GM23338 (cell line): ENCODE data around the gene LDLR. TPM values are rescaled to one million over a fixed set of nuclear protein-coding genes. Genes with fewer than 3 reads are reported as not detected.

ENCODE experiments used
- ATAC-seq: fragments of 200-7000 bp; cut with Tn5 transposase; 3 replicates; pipeline ENCODE4 v1.9.1; 2020
- DNase-seq: peaks from one replicate; pipeline ENCODE4 v3.0.0-alpha.2; 2015; ENCODE audit warnings: low spot score
- H2AFZ ChIP-seq: fragments of 200-600 bp; sonication (generic); 2 replicates; pipeline ENCODE4 v1.8.0; 2016; ENCODE audit warnings: antibody characterized with exemption, mild to moderate bottlenecking, moderate library complexity
- H3F3A ChIP-seq: fragments of 200-600 bp; sonication (generic); replicated peaks from 2 replicates; pipeline ENCODE4 v1.8.0; 2017; ENCODE audit warnings: antibody characterized with exemption, mixed run types, low read depth
- H3K27ac ChIP-seq: fragments of 200-600 bp; sonication (generic); 2 replicates; pipeline ENCODE4 v1.6.1; 2016; ENCODE audit warnings: low read depth
- H3K27me3 ChIP-seq: fragments of 200-600 bp; sonication (generic); 2 replicates; pipeline ENCODE4 v1.8.0; 2016; ENCODE audit warnings: mild to moderate bottlenecking, mixed run types, moderate library complexity; ENCODE audit not compliant: insufficient read depth
- H3K36me3 ChIP-seq: fragments of 200-600 bp; sonication (generic); 2 replicates; pipeline ENCODE4 v1.8.0; 2016; ENCODE audit warnings: mild to moderate bottlenecking; ENCODE audit not compliant: insufficient read depth
- H3K4me1 ChIP-seq: fragments of 200-600 bp; sonication (generic); 2 replicates; pipeline ENCODE4 v1.8.0; 2016; ENCODE audit warnings: mild to moderate bottlenecking, moderate library complexity; ENCODE audit not compliant: insufficient read depth
- H3K4me2 ChIP-seq: fragments of 200-600 bp; sonication (generic); 2 replicates; pipeline ENCODE4 v1.7.1; 2017; ENCODE audit warnings: mixed run types
- H3K4me3 ChIP-seq: fragments of 200-600 bp; sonication (generic); 2 replicates; pipeline ENCODE4 v1.6.1; 2016; ENCODE audit warnings: mixed run types
- H3K79me2 ChIP-seq: fragments of 200-600 bp; sonication (generic); replicated peaks from 2 replicates; pipeline ENCODE4 v1.8.0; 2017; ENCODE audit warnings: mild to moderate bottlenecking; ENCODE audit not compliant: insufficient read depth
- H3K9me2 ChIP-seq: fragments of 200-600 bp; sonication (generic); 2 replicates; pipeline ENCODE4 v1.8.0; 2017; ENCODE audit not compliant: insufficient read depth
- H4K20me1 ChIP-seq: fragments of 200-600 bp; sonication (generic); replicated peaks from 2 replicates; pipeline ENCODE4 v1.8.0; 2017; ENCODE audit warnings: mild to moderate bottlenecking; ENCODE audit not compliant: insufficient read depth
- H3K27ac Mint-ChIP-seq: 2 replicates; pipeline ENCODE4 v1.8.0; 2020; ENCODE audit warnings: inconsistent platforms, mild to moderate bottlenecking, moderate library complexity, mixed read lengths
- H3K27me3 Mint-ChIP-seq: 3 replicates; pipeline ENCODE4 v1.8.0; 2022; ENCODE audit warnings: low read depth, mild to moderate bottlenecking, moderate library complexity, mixed read lengths, inconsistent platforms; ENCODE audit not compliant: insufficient read depth, poor library complexity
- H3K36me3 Mint-ChIP-seq: 3 replicates; pipeline ENCODE4 v1.8.0; 2021; ENCODE audit warnings: low read depth, mild to moderate bottlenecking, inconsistent platforms, moderate library complexity, mixed read lengths
- H3K4me1 Mint-ChIP-seq: 3 replicates; pipeline ENCODE4 v1.8.0; 2020; ENCODE audit warnings: mild to moderate bottlenecking, inconsistent platforms, mixed read lengths
- H3K4me3 Mint-ChIP-seq: 3 replicates; pipeline ENCODE4 v1.8.0; 2021; ENCODE audit warnings: moderate library complexity, mild to moderate bottlenecking, inconsistent platforms, mixed read lengths
- H3K9me3 Mint-ChIP-seq: 3 replicates; pipeline ENCODE4 v1.8.0; 2020; ENCODE audit warnings: moderate library complexity, mild to moderate bottlenecking, inconsistent platforms, mixed read lengths
- CREB1 ChIP-seq: fragments of 250-450 bp; sonication (Bioruptor Pico); IDR thresholded peaks from 2 replicates; pipeline ENCODE4 v1.5.0; 2020; ENCODE audit warnings: low read depth, mild to moderate bottlenecking, moderate library complexity
- ETS1 ChIP-seq: IDR thresholded peaks from 2 replicates; pipeline ENCODE4 v1.6.1; 2016; ENCODE audit warnings: antibody characterized with exemption
- EZH2 ChIP-seq: fragments of 200-600 bp; sonication (generic); IDR thresholded peaks from one replicate; pipeline ENCODE4 v1.8.0; 2017; ENCODE audit warnings: antibody characterized with exemption, mild to moderate bottlenecking, low read depth; ENCODE audit not compliant: unreplicated experiment
- EZH2phosphoT487 ChIP-seq: fragments of 200-600 bp; sonication (generic); IDR thresholded peaks from one replicate; pipeline ENCODE4 v1.8.1; 2018; ENCODE audit warnings: antibody characterized with exemption; ENCODE audit not compliant: unreplicated experiment
- JUNB ChIP-seq: IDR thresholded peaks from one replicate; pipeline ENCODE4 v1.6.1; 2016; ENCODE audit warnings: antibody characterized with exemption; ENCODE audit not compliant: unreplicated experiment
- NANOG ChIP-seq: IDR thresholded peaks from 2 replicates; pipeline ENCODE4 v1.6.1; 2016; ENCODE audit warnings: antibody characterized with exemption, borderline replicate concordance
- POLR2AphosphoS5 ChIP-seq: IDR thresholded peaks from 2 replicates; pipeline ENCODE4 v1.6.1; 2016; ENCODE audit warnings: antibody characterized with exemption, low read depth
- REST ChIP-seq: IDR thresholded peaks from one replicate; pipeline ENCODE4 v1.6.1; 2018; ENCODE audit warnings: antibody characterized with exemption; ENCODE audit not compliant: unreplicated experiment
- ZNF114 ChIP-seq: fragments of 250-450 bp; sonication (Bioruptor Pico); IDR thresholded peaks from 2 replicates; pipeline ENCODE4 v1.5.0; 2020; ENCODE audit warnings: mild to moderate bottlenecking, moderate library complexity
- ZNF331 ChIP-seq: fragments of 250-450 bp; sonication (Bioruptor Pico); IDR thresholded peaks from 2 replicates; pipeline ENCODE4 v1.5.0; 2020; ENCODE audit warnings: low read depth, mild to moderate bottlenecking, moderate library complexity
- polyA plus RNA-seq: library from polyadenylated mRNA; unstranded; fragments of >200 nt; fragmentation: Nextera tagmentation; extraction: Ambion mirVana; gene quantifications from 2 replicates; pipeline ENCODE4 v1.2.1, GENCODE V29; 2016
- total RNA-seq: library from RNA; depleted of rRNA; stranded (reverse); fragments of >200 nt; shearing (Covaris generic); gene quantifications from 2 replicates; pipeline ENCODE4 v1.2.3, GENCODE V29; 2014

LDLR gene
- total and polyA plus RNA-seq, 2 experiments from 2014 or later, result 57.6 to 180 TPM

GRCh38 chr19:11111771-11112144 is 22.5 kb downstream of the LDLR start (continued):
- no peak for TF ChIP-seq REST
- TF ChIP-seq NANOG, result no peak
- no peak for TF ChIP-seq ETS1

- peak overlapping the region; percentile 13; the same call in 1 of the 2 replicates for H3K27ac Mint-ChIP-seq
- no peak overlapping the region for H2AFZ ChIP-seq
- peaks cover 79% of the 10 kb centered on the region for H3K36me3 ChIP-seq
- H3K27me3 ChIP-seq, result no peaks in the 10 kb centered on the region
- no peaks in the 10 kb centered on the region for H3K4me1 Mint-ChIP-seq
- DNase-seq (no peak), ATAC-seq (no peak)
- H4K20me1 ChIP-seq, result peaks cover 72% of the 10 kb centered on the region
- no peaks in the 10 kb centered on the region for H3K4me1 ChIP-seq
- no peak overlapping the region for H3K4me2 ChIP-seq
- no peak overlapping the region for H3K4me3 Mint-ChIP-seq
- H3K4me3 ChIP-seq, result no peak overlapping the region
- H3K9me3 Mint-ChIP-seq, result no peaks in the 10 kb centered on the region; the same call in 2 of the 3 replicates
- H3K9me2 ChIP-seq, result no peaks in the 10 kb centered on the region
- H3K27ac ChIP-seq, result no peak overlapping the region
- peaks cover 77% of the 10 kb centered on the region for H3F3A ChIP-seq
- peaks cover 45% of the 10 kb centered on the region for H3K79me2 ChIP-seq
- H3K27me3 Mint-ChIP-seq, result peaks cover 21% of the 10 kb centered on the region
- peaks cover 99% of the 10 kb centered on the region for H3K36me3 Mint-ChIP-seq
- TF ChIP-seq CREB1 (no peak), ZNF114 (CRISPR knock-in tag) (no peak), NANOG (no peak), JUNB (no peak), EZH2phosphoT487 (no peak), REST (no peak), ZNF331 (no peak), EZH2 (no peak), POLR2AphosphoS5 (no peak), ETS1 (no peak)
Observed at GRCh38 chr19:11113140-11113708, 24.0 kb downstream of the LDLR start.
